ENCODE data around the gene DPF3. TPM values are rescaled to one million over a fixed set of nuclear protein-coding genes. Genes with fewer than 3 reads are reported as not detected.

DPF3 gene
- total RNA-seq, 4 donors from 2014 or later, result 0.22 to 5.4 (median 2.7) TPM

DNA sequence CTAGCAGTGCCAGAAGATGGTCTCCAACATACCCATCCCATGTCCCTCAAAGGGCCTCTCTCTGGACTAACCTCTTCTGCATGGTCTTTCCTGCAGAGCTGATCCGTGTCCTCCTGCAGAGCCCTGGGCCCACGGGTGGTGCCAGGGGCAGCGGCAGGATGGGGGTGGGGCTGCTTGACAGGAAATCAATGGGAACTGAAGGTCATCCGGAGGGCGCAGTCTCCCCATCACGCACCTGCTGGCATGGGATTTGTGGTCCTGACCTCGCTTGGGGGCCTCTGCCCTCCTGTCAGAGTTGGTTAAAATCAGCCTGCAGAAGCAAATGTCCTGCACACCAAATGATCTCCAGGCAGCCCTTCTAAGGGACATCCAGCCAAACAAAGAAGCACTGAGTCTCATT is 110.2 kb downstream of the DPF3 start:
- Histone ChIP-seq H3K4me3 (no peak overlapping the region), H3K4me1 (no peaks in the 10 kb centered on the region), H3K27ac (no peak overlapping the region), H3K9me3 (no peaks in the 10 kb centered on the region), H3K36me3 (no peaks in the 10 kb centered on the region), H3K27me3 (no peaks in the 10 kb centered on the region)
- 77 to 80% methylated on average over 5 to 7 of the region's 7 CpGs for WGBS, 2 donors
- TF ChIP-seq, protein P1, sequence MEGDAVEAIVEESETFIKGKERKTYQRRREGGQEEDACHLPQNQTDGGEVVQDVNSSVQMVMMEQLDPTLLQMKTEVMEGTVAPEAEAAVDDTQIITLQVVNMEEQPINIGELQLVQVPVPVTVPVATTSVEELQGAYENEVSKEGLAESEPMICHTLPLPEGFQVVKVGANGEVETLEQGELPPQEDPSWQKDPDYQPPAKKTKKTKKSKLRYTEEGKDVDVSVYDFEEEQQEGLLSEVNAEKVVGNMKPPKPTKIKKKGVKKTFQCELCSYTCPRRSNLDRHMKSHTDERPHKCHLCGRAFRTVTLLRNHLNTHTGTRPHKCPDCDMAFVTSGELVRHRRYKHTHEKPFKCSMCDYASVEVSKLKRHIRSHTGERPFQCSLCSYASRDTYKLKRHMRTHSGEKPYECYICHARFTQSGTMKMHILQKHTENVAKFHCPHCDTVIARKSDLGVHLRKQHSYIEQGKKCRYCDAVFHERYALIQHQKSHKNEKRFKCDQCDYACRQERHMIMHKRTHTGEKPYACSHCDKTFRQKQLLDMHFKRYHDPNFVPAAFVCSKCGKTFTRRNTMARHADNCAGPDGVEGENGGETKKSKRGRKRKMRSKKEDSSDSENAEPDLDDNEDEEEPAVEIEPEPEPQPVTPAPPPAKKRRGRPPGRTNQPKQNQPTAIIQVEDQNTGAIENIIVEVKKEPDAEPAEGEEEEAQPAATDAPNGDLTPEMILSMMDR (IDR thresholded peaks at IDR 0.05), result no peak
- no peak for TF ChIP-seq POLR2A (IDR thresholded peaks at IDR 0.05)
- DNase-seq (ENCODE audit: low spot score in 2 of 2), result no peak

DNA sequence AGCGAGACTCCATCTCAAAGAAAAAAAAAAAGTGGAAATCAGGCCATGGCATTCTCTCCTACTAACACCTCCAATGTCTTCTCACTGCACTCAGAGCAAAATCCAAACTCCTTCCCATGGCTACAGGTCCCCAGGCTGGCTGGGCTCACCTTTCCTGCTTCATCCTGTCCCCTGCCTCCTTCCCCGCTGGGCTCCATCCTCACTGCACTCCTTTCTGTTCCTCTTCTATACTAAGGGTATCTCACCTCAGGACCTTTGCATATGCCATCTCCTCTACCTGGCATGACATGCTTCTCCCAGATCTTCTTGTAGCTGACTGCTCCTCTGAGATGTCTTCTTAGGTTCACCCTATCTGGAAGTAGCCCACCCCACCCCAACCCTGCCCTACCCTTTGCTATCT is 111.1 kb downstream of the DPF3 start:
- H3K4me3 ChIP-seq, result no peak overlapping the region
- no peaks in the 10 kb centered on the region for H3K27me3 ChIP-seq
- H3K9me3 ChIP-seq, result no peaks in the 10 kb centered on the region
- 96% methylated on average over 2 of the region's 2 CpGs for WGBS, 2 donors
- no peaks in the 10 kb centered on the region for H3K36me3 ChIP-seq
- H3K27ac ChIP-seq, result no peak overlapping the region
- H3K4me1 ChIP-seq, result no peaks in the 10 kb centered on the region
- no peak for TF ChIP-seq POLR2A (IDR thresholded peaks at IDR 0.05)
- no peak for TF ChIP-seq EP300 (IDR thresholded peaks at IDR 0.05)
- TF ChIP-seq, protein P1 (IDR thresholded peaks at IDR 0.05), result no peak
- no peak for DNase-seq (ENCODE audit: low spot score in 2 of 2)

DNA sequence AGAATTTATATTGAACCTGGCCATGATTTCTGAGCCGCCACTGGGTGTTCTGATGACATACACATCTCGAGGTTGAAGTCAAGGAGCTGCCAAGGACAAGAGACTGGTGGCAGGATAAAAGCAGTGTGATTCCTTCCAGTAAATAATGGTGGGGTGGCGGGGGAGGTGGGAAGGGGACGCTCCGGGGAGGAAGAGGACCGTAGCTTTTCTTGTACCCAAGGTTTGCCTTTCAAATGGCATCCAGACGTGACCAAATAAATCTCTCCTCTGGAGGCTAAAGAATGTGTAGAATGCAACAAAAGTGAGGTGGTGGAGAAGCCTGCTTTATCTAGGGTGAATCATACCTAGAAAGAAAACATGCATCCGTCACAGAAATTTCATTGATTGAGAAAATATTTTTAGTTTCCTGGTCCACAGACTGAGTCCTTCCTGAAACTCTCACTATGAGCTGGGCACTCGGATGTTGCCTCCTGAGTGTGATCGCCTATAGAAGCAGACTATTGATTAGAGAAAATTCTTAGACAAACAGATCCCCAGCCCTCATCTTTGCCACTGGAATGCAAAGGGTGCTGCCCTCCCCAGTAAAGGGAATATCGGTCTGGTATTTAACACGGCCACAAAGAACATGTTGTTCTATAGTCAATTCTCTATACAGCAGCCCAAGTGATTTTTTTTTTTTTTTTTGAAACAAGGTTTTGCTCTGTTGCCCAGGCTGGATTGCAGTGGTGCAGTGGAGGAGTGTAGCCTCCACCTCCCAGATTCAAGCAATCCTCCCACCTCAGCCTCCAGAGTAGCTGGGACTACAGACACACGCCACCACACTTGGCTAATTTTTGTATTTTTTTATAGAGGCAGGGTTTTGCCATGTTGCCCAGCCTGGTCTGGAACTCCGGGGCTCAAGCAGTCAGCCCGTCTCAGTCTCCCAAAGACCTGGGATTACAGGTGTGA is 112.1 kb downstream of the DPF3 start:
- no peak for DNase-seq (ENCODE audit: low spot score in 2 of 2)
- TF ChIP-seq EP300 (IDR thresholded peaks at IDR 0.05), result no peak
- no peak for TF ChIP-seq POLR2A (IDR thresholded peaks at IDR 0.05)
- TF ChIP-seq, protein P1 (IDR thresholded peaks at IDR 0.05), result no peak
- Histone ChIP-seq H3K4me1 (no peaks in the 10 kb centered on the region), H3K9me3 (no peaks in the 10 kb centered on the region), H3K27ac (no peak overlapping the region), H3K4me3 (no peak overlapping the region), H3K27me3 (no peaks in the 10 kb centered on the region), H3K36me3 (no peaks in the 10 kb centered on the region)
- WGBS, 2 donors, result 59 to 60% methylated on average over 15 of the region's 15 CpGs

DNA sequence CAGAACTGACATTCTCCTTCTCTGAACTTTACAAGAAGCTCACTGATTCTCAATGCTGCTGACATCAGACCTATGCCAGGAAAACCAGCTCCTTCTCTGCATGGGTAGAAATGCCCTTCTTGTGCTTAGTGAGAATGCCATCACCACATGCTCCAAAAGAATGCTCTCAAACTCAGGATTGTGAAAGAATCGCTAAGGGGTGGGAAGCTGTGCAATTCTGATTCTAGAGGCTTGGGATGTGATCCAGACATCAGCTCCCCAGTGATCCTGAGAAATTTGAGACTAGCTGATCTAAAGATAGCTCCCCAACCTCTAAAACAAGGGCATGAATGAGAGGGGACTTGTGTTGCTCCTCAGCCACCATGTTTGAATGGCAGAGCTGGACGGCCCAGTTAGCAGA is 113.2 kb downstream of the DPF3 start:
- no peaks in the 10 kb centered on the region for H3K27me3 ChIP-seq
- DNase-seq (ENCODE audit: low spot score in 2 of 2), result no peak
- TF ChIP-seq, protein P1 (IDR thresholded peaks at IDR 0.05), result no peak
- TF ChIP-seq POLR2A (IDR thresholded peaks at IDR 0.05), result no peak
- no peak for TF ChIP-seq EP300 (IDR thresholded peaks at IDR 0.05)
- WGBS, 2 donors, result 53 to 67% methylated on average over 1 to 2 of the region's 2 CpGs
- H3K4me3 ChIP-seq, result no peak overlapping the region
- H3K36me3 ChIP-seq, result no peaks in the 10 kb centered on the region
- H3K27ac ChIP-seq, result no peak overlapping the region
- no peaks in the 10 kb centered on the region for H3K9me3 ChIP-seq
- no peaks in the 10 kb centered on the region for H3K4me1 ChIP-seq

DNA sequence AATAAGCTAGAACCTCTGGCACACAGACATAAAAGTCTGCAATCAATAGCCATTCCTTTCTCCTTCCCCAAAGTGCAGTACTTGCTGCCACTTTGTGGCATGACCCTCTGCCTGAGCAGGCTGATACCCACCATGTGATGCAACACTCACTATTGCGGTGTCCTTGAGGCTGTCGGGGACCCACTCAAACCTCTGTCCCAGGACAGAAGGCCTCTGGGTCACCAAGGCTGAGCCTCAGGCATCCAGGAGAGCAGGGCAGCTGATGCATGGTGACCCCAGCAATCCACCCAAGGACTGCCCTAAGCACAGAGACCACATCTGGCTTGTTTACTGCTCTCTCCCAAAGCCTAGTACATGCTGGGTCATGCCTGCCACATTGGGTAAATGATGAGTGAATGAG is 114.2 kb downstream of the DPF3 start:
- H3K9me3 ChIP-seq, result no peaks in the 10 kb centered on the region
- TF ChIP-seq, protein P1 (IDR thresholded peaks at IDR 0.05), result no peak
- no peak for TF ChIP-seq EP300 (IDR thresholded peaks at IDR 0.05)
- no peak for TF ChIP-seq POLR2A (IDR thresholded peaks at IDR 0.05)
- no peak overlapping the region for H3K27ac ChIP-seq
- DNase-seq (ENCODE audit: low spot score in 2 of 2), result no peak
- no peaks in the 10 kb centered on the region for H3K27me3 ChIP-seq
- H3K4me1 ChIP-seq, result no peaks in the 10 kb centered on the region
- H3K4me3 ChIP-seq, result no peak overlapping the region
- no peaks in the 10 kb centered on the region for H3K36me3 ChIP-seq
- WGBS, 2 donors, result 94 to 100% methylated on average over 2 of the region's 2 CpGs
